Measurements from ENCODE around the gene TAF4. TPM values are rescaled to one million over a fixed set of nuclear protein-coding genes. Genes with fewer than 3 reads are reported as not detected.

TAF4 gene
- total and polyA plus RNA-seq, 2 of the 13 experiments (the other 11 are each of a cell fraction or from before 2014, with no cell fraction given), result 5.9 to 12.0 TPM

- peak; percentile 95 to 98 for TF ChIP-seq KLF16 (CRISPR knock-in tag; IDR thresholded peaks at IDR 0.05)
- TF ChIP-seq ZNF781 (CRISPR knock-in tag; IDR thresholded peaks at IDR 0.05; ENCODE audit: borderline replicate concordance, not compliant biosample characterization), result peak; percentile 98
- peak; percentile 93 for TF ChIP-seq RFXAP (CRISPR knock-in tag; IDR thresholded peaks at IDR 0.05; ENCODE audit: borderline replicate concordance)
- peak; percentile 83; the same call in 1 of the 2 replicates for TF ChIP-seq ZBTB10 (CRISPR knock-in tag; IDR thresholded peaks at IDR 0.05; ENCODE audit: borderline replicate concordance)
- TF ChIP-seq PATZ1 (CRISPR knock-in tag; IDR thresholded peaks at IDR 0.05), result peak; percentile 88
- peak; percentile 100 for TF ChIP-seq ZNF430 (CRISPR knock-in tag; IDR thresholded peaks at IDR 0.05)
- TF ChIP-seq PRDM4 (CRISPR knock-in tag; IDR thresholded peaks at IDR 0.05; ENCODE audit: borderline replicate concordance), result peak; percentile 95
- TF ChIP-seq IRF2 (CRISPR knock-in tag; IDR thresholded peaks at IDR 0.05), result peak; percentile 84
- TF ChIP-seq ZNF580 (CRISPR knock-in tag; IDR thresholded peaks at IDR 0.05; ENCODE audit: borderline replicate concordance, low read depth), result peak; percentile 98
- TF ChIP-seq HMGXB3 (CRISPR knock-in tag; IDR thresholded peaks at IDR 0.05; ENCODE audit: borderline replicate concordance), result peak; percentile 96
- no peak for TF ChIP-seq MTA3 (CRISPR knock-in tag; IDR thresholded peaks at IDR 0.05)
- no peak; the same call in 1 of the 2 replicates for TF ChIP-seq PLSCR1 (CRISPR knock-in tag; IDR thresholded peaks at IDR 0.05; ENCODE audit: borderline replicate concordance)
Observed at GRCh38 chr20:61951695-61952533, 113.8 kb downstream of the TAF4 start (continued).

All from HepG2 (cell line).